WERI-Rb-1 (cell line): ENCODE results near the gene DDX31.

Source experiments
- DNase-seq: peaks from one replicate; pipeline ENCODE4 v3.0.0-alpha.2; 2020
- H3K27ac ChIP-seq: fragments of 250-450 bp; sonication (Bioruptor Pico); 2 replicates; pipeline ENCODE4 v1.5.1; 2020; ENCODE audit warnings: mild to moderate bottlenecking, moderate library complexity
- H3K27me3 ChIP-seq: fragments of 250-450 bp; sonication (Bioruptor Pico); 2 replicates; pipeline ENCODE4 v1.5.1; 2021; ENCODE audit warnings: mild to moderate bottlenecking, low read depth, moderate library complexity; ENCODE audit not compliant: insufficient read depth, severe bottlenecking
- H3K36me3 ChIP-seq: fragments of 250-450 bp; sonication (Bioruptor Pico); 2 replicates; pipeline ENCODE4 v1.5.1; 2020; ENCODE audit warnings: mild to moderate bottlenecking, moderate library complexity
- H3K4me3 ChIP-seq: 2 replicates; pipeline ENCODE4 v1.5.1; 2011; ENCODE audit warnings: low read depth, mild to moderate bottlenecking, control low read depth, low read length
- H3K9me3 ChIP-seq: fragments of 250-450 bp; sonication (Bioruptor Pico); 2 replicates; pipeline ENCODE4 v1.5.1; 2021; ENCODE audit warnings: mild to moderate bottlenecking, moderate library complexity; ENCODE audit not compliant: severe bottlenecking
- TF ChIP-seq, protein P1 (sequence below): IDR thresholded peaks from 2 replicates; pipeline ENCODE4 v1.5.1; 2011; ENCODE audit warnings: low read depth, mild to moderate bottlenecking, control low read depth, inconsistent platforms, low read length

The DDX31 gene

DNA sequence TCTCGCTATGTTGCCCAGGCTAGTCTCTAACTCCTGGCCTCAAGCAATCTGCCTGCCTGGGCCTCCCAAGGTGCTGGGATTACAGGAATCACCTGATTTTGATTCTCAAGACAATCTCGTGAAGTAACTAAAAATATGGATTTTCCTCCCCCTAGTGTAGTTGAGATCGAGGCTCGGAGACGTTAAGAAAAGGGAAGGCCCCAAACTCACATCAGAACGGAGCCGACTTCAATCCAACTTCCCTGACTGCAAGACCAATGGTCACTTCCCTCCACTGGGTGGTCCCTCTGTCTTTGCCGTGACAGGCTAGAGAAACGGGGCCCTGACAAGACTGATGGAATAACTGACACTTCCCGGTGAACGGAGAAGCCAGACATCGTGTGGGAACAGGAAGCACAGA lies 59.1 kb downstream of the DDX31 start:
- no peaks in the 10 kb centered on the region for H3K9me3 ChIP-seq
- H3K4me3 ChIP-seq = no peak overlapping the region
- TF ChIP-seq, protein P1, sequence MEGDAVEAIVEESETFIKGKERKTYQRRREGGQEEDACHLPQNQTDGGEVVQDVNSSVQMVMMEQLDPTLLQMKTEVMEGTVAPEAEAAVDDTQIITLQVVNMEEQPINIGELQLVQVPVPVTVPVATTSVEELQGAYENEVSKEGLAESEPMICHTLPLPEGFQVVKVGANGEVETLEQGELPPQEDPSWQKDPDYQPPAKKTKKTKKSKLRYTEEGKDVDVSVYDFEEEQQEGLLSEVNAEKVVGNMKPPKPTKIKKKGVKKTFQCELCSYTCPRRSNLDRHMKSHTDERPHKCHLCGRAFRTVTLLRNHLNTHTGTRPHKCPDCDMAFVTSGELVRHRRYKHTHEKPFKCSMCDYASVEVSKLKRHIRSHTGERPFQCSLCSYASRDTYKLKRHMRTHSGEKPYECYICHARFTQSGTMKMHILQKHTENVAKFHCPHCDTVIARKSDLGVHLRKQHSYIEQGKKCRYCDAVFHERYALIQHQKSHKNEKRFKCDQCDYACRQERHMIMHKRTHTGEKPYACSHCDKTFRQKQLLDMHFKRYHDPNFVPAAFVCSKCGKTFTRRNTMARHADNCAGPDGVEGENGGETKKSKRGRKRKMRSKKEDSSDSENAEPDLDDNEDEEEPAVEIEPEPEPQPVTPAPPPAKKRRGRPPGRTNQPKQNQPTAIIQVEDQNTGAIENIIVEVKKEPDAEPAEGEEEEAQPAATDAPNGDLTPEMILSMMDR = no peak
- no peaks in the 10 kb centered on the region for H3K27me3 ChIP-seq
- DNase-seq = no peak
- peaks cover 32% of the 10 kb centered on the region for H3K36me3 ChIP-seq
- no peak overlapping the region for H3K27ac ChIP-seq

DNA sequence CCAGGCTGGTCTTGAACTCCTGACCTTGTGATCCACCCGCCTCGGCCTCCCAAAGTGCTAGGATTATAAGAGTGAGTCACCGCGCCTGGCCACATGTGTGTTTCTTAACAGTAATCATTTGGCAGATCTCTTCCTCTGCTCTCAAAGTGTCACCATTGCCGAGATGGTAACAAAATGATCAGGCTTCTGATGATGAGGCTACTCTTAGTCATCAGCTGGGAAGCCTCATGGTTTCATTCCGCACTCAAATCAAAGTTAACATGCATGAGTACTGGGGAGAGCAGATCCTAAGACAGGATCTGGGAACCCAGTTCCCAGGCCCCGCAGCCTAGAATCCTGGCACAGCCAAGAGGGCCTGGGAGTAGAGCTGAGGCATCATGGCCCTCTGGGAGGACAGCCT lies 60.0 kb downstream of the DDX31 start:
- H3K27me3 ChIP-seq = no peaks in the 10 kb centered on the region
- no peak for DNase-seq
- H3K9me3 ChIP-seq = no peaks in the 10 kb centered on the region
- H3K27ac ChIP-seq = no peak overlapping the region
- H3K4me3 ChIP-seq = no peak overlapping the region
- TF ChIP-seq, protein P1 = no peak
- peaks cover 28% of the 10 kb centered on the region for H3K36me3 ChIP-seq

DNA sequence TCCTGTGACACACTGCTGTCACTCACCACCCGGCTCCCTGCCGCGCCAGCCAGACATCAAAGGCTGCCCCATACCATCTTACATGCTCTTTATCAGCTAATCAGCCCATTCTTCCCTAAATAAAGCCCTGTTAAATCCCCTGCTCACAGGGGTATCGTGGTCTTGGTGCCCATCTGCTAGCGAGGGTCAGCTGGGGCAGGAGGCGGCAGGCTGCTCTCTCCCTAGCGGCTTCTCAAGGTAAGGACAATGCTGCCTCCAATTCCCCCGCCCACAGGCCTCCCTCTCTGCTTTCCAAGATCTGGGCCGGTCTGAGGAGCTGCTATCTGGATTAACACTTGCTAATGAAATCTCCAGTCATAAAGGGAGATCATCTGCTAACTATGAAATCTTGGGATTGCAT lies 60.6 kb downstream of the DDX31 start:
- TF ChIP-seq, protein P1 = peak; percentile 64
- H3K4me3 ChIP-seq = no peak overlapping the region
- peaks cover 24% of the 10 kb centered on the region for H3K36me3 ChIP-seq
- peak; percentile 96 for DNase-seq
- H3K27ac ChIP-seq = no peak overlapping the region; the same call in 1 of the 2 replicates
- H3K9me3 ChIP-seq = no peaks in the 10 kb centered on the region
- H3K27me3 ChIP-seq = no peaks in the 10 kb centered on the region

DNA sequence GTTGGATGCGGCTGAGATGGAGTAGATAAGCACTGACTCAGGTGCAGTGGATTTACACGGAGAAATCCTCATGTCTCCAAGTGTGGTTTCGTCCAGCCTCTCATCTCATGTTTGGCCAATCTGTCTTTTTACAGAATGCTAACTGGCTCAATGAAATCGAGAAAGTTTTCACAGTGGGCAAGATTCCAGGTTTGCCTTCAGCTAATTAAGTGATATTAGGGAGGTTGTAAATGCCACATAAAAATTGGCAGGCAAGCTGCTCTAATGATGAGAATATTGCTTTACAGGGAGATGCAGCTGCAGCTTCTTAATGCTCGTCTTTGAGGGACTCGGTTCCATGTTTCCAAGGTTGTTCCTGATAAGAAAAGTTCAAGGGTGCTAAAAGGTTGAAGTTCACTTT lies 63.7 kb downstream of the DDX31 start:
- H3K36me3 ChIP-seq = peaks cover 17% of the 10 kb centered on the region
- no peak overlapping the region for H3K27ac ChIP-seq
- no peak overlapping the region for H3K4me3 ChIP-seq
- TF ChIP-seq, protein P1 = no peak
- H3K27me3 ChIP-seq = no peaks in the 10 kb centered on the region
- no peak for DNase-seq
- H3K9me3 ChIP-seq = no peaks in the 10 kb centered on the region

DNA sequence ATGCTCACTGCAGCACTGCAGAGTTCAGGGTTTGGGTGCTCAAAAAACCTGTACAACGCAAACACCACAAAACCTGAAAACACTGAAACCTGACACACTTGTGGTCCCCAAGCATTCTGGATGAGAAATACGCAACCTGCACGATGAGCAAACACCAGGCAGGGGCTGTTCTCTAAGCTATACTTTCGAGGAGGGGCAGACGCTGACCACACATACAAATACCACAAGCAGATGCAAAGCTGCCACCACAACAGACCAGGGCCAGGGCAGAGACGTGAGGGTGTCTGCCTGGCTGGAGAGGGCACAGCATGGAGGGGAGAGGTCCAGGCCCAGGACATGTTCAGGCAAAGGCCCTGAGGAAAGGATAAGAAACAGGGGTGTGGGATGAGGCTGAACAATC lies 64.4 kb downstream of the DDX31 start:
- TF ChIP-seq, protein P1 = no peak
- Histone ChIP-seq H3K27ac (no peak overlapping the region), H3K36me3 (peaks cover 17% of the 10 kb centered on the region), H3K27me3 (no peaks in the 10 kb centered on the region), H3K4me3 (no peak overlapping the region), H3K9me3 (no peaks in the 10 kb centered on the region)
- no peak for DNase-seq

DNA sequence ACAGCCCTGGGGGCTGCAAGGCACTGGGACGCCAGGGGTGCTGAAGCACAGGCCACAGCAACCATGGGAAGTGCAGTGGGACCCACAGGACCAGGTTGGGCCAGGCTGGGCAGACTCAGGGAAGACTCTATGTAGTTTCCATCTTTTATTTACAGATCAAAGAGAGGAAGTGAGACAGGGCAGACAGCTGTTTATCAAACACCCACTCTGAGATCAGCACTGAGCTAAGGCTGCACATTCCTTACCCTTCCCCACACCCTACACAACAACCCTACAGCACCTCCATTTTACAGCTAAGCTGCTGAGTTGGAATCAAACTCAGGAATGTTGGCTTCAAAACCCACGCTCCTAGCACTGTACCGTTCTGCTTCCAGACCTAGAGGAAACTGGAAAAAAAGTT lies 67.6 kb downstream of the DDX31 start:
- Histone ChIP-seq H3K4me3 (no peak overlapping the region), H3K9me3 (no peaks in the 10 kb centered on the region), H3K27me3 (no peaks in the 10 kb centered on the region), H3K36me3 (peaks cover 17% of the 10 kb centered on the region), H3K27ac (no peak overlapping the region)
- no peak for DNase-seq
- TF ChIP-seq, protein P1 = no peak
